Tibial artery (tissue), 4 donors: ENCODE measurements around the gene SLC25A25.

Experiments
- DNase-seq, 2 donors: peaks; one replicate each; pipeline ENCODE4 v3.0.0-alpha.2; 2019
- H3K27ac ChIP-seq, 2 donors: fragments of 200-600 bp; sonication (generic) in 1 of 2; 1 replicate in 1 of 2; 2 replicates in 1 of 2; pipeline ENCODE4 v1.5.1; 2018 to 2019; ENCODE audit warnings: mild to moderate bottlenecking in 1 of 2
- H3K27me3 ChIP-seq, 2 donors: fragments of 200-600 bp; sonication (generic) in 1 of 2; one replicate each; pipeline versions ENCODE4 v1.5.1 to v1.6.0; 2016 to 2019
- H3K36me3 ChIP-seq, 3 donors: fragments of 200-600 bp; sonication (generic) in 2 of 3; one replicate each; pipeline ENCODE4 v1.5.1; 2016 to 2019; ENCODE audit warnings: mild to moderate bottlenecking in 2 of 3
- H3K4me1 ChIP-seq, 4 donors: fragments of 200-600 bp; sonication (generic) in 2 of 4; 1 replicate in 3 of 4; 2 replicates in 1 of 4; pipeline ENCODE4 v1.5.1; 2016 to 2019
- H3K4me3 ChIP-seq, 2 donors: fragments of 200-600 bp; sonication (generic) in 1 of 2; 1 replicate in 1 of 2; 2 replicates in 1 of 2; pipeline ENCODE4 v1.5.1; 2018 to 2019; ENCODE audit warnings: mild to moderate bottlenecking in 2 of 2
- H3K9me3 ChIP-seq, 3 donors: fragments of 200-600 bp; sonication (generic) in 1 of 3; one replicate each; pipeline ENCODE4 v1.5.1; 2016 to 2019
- intact Hi-C: fragments of 100-400 bp; cut with DNase I; formaldehyde crosslinking; loops from one replicate; pipeline ENCODE4 v1.15.0; 2023; ENCODE audit warnings: low total_unique reads
- TF ChIP-seq, protein P1 (sequence below), 2 experiments: fragments of 200-600 bp in 1 of 2; fragments of 450-650 bp in 1 of 2; IDR thresholded peaks; one replicate each; pipeline ENCODE4 v1.5.1; 2017 to 2019; ENCODE audit warnings: antibody characterized with exemption in 2 of 2, mild to moderate bottlenecking in 1 of 2, moderate library complexity in 1 of 2

Gene SLC25A25

DNA sequence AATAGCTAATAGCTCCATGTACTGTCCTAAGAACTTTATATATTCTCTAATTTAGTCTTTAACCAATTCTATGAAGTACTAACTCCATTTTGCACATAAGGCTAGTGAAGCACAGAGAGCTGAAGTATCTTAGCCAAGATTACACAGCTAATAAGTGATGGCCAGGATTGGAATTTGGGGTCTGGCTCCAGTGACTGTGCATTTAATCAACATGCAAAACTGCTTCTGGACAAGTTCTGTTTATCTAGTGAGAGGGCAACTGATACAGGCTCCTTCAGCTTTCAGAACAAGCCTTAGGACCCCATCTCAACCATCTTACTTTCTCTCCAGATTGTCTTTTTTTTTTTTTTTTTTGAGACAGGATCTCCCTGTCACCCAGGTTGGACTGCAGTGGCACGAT is 21.3 kb downstream of the SLC25A25 start:
- no peak overlapping the region for H3K27ac ChIP-seq
- H3K4me1 ChIP-seq: peaks cover 3 to 37% (median 26%) of the 10 kb centered on the region in 4 donors
- intact Hi-C loops: no loop called here
- H3K9me3 ChIP-seq: no peaks in the 10 kb centered on the region
- no peak overlapping the region for H3K4me3 ChIP-seq
- no peaks in the 10 kb centered on the region for H3K27me3 ChIP-seq
- H3K36me3 ChIP-seq: no peaks in the 10 kb centered on the region
- TF ChIP-seq, protein P1, sequence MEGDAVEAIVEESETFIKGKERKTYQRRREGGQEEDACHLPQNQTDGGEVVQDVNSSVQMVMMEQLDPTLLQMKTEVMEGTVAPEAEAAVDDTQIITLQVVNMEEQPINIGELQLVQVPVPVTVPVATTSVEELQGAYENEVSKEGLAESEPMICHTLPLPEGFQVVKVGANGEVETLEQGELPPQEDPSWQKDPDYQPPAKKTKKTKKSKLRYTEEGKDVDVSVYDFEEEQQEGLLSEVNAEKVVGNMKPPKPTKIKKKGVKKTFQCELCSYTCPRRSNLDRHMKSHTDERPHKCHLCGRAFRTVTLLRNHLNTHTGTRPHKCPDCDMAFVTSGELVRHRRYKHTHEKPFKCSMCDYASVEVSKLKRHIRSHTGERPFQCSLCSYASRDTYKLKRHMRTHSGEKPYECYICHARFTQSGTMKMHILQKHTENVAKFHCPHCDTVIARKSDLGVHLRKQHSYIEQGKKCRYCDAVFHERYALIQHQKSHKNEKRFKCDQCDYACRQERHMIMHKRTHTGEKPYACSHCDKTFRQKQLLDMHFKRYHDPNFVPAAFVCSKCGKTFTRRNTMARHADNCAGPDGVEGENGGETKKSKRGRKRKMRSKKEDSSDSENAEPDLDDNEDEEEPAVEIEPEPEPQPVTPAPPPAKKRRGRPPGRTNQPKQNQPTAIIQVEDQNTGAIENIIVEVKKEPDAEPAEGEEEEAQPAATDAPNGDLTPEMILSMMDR (IDR thresholded peaks at IDR 0.05): no peak
- no peak for DNase-seq

DNA sequence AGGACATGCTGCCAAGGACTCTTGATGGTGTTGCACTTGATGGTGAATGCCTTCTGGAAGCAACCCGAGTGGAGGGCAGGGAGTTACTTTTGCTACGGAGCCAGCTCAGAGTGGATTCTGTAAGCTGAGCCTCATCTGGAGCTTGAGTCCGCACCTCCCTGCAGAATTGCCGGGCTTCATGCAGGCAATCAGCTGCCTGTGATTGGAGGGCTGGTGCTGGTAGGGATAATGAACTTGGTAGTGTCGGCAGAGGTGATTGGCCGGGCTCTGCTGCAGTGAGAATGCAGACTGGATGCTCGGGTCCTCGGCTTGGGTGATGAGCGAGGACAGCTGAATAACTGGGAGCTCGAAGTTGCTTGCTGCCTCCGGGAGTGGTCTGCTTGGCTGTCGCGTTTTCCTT is 23.1 kb downstream of the SLC25A25 start:
- Histone ChIP-seq H3K27me3 (no peaks in the 10 kb centered on the region), H3K4me1 (peaks cover 9 to 48% (median 35%) of the 10 kb centered on the region in 4 donors), H3K27ac (peak overlapping the region in 1 of 2 donors; percentile 86), H3K4me3 (peak overlapping the region; percentile 7 to 12), H3K9me3 (no peaks in the 10 kb centered on the region), H3K36me3 (no peaks in the 10 kb centered on the region)
- TF ChIP-seq, protein P1 (IDR thresholded peaks at IDR 0.05): no peak
- DNase-seq: peak; percentile 83 to 86
- intact Hi-C loops: no loop called here

DNA sequence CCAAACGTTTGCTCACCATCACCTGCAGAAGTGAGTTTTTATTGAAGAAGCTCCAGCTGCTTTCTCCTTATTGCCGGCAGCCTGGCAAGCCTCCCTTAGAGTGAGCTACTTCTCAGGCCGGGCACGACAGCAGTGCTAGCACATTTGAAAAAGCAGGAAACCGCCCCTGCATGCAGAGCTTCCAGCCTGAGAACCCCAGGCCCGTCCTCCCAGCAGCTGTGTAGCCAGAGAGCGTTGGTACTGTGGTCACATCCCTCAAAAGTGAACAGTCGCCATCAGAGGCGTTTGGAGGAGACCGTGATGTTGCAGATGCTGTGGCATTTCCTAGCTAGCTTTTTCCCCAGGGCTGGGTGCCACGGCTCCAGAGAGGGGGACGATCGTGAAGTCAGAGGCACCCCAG is 23.5 kb downstream of the SLC25A25 start:
- DNase-seq: no peak
- no peaks in the 10 kb centered on the region for H3K27me3 ChIP-seq
- peak overlapping the region; percentile 7 to 12 for H3K4me3 ChIP-seq
- H3K9me3 ChIP-seq: no peaks in the 10 kb centered on the region
- intact Hi-C loops: no loop called here
- peak overlapping the region; percentile 85 to 86 for H3K27ac ChIP-seq
- no peaks in the 10 kb centered on the region for H3K36me3 ChIP-seq
- TF ChIP-seq, protein P1 (IDR thresholded peaks at IDR 0.05): no peak
- peaks cover 9 to 48% (median 35%) of the 10 kb centered on the region in 4 donors for H3K4me1 ChIP-seq

DNA sequence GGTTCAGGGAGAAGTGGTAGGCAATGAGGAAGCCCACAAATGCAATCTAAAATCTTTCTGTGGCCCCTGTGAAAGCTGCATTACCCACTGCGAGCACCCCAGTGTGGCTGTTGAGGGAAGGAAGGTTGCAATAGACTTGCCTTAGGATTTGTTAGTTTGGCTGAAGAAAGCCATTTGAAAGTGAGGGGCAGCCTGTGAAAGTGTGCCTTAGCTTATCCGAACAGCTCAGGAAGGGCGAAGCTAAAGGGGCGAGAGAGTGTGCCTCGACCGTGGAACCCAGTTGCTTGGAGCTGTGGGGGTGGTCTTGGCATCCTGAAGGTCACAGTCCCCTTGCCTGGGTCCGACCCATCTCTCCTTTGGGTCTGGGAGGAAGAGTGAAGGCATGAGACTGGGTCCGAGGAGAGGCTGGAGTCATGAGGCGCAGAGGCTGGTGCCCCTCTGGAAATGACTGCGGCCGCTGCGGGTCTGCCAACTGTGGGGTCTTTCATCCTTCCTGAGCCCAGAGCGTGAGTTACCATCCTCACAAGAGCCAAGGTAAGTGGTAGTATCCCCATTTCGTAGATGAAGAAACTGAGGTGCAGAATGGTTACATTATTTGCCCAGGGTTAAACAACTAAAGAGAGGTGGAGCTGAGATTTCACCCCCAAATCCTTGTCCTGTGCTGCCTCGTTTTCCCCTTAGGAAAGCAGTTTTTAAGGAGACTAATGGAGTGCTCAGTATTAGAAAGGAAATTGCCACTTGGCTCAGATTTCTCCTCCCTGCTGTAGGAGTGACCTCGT is 24.4 kb downstream of the SLC25A25 start:
- peaks cover 9 to 53% (median 40%) of the 10 kb centered on the region in 4 donors for H3K4me1 ChIP-seq
- no peak for DNase-seq
- intact Hi-C loops: no loop called here
- H3K4me3 ChIP-seq: no peak overlapping the region
- H3K9me3 ChIP-seq: no peaks in the 10 kb centered on the region
- no peaks in the 10 kb centered on the region for H3K27me3 ChIP-seq
- TF ChIP-seq, protein P1 (IDR thresholded peaks at IDR 0.05): no peak
- H3K27ac ChIP-seq: peak overlapping the region; percentile 85 to 86
- H3K36me3 ChIP-seq: no peaks in the 10 kb centered on the region

DNA sequence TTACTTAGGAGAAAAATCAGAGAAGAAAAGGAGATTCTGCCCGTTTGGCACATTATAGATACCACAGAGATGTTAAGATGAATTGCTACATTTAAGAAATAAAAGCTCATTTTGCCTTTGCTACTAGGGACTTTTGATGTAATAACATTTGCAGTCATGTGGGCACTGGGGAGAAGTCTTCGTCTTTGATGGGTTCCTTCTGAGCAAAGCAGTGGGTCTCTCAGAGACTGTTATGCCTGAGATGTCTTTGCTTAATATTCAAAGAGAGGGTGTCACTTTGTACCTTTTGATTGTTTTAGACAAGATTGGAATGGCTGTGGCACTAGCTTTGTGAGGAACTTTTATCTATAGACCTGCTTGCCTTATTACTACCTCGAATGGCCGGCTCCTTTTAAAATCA is 25.0 kb downstream of the SLC25A25 start:
- no peaks in the 10 kb centered on the region for H3K27me3 ChIP-seq
- H3K4me1 ChIP-seq: peaks cover 9 to 59% (median 46%) of the 10 kb centered on the region in 4 donors
- H3K36me3 ChIP-seq: no peaks in the 10 kb centered on the region
- TF ChIP-seq, protein P1 (IDR thresholded peaks at IDR 0.05): no peak
- H3K4me3 ChIP-seq: no peak overlapping the region
- H3K27ac ChIP-seq: peak overlapping the region; percentile 85 to 86
- no peak for DNase-seq
- H3K9me3 ChIP-seq: no peaks in the 10 kb centered on the region
- intact Hi-C loops: no loop called here
